Measurements from ENCODE around the gene ZSWIM6.

ZSWIM6 gene

DNA sequence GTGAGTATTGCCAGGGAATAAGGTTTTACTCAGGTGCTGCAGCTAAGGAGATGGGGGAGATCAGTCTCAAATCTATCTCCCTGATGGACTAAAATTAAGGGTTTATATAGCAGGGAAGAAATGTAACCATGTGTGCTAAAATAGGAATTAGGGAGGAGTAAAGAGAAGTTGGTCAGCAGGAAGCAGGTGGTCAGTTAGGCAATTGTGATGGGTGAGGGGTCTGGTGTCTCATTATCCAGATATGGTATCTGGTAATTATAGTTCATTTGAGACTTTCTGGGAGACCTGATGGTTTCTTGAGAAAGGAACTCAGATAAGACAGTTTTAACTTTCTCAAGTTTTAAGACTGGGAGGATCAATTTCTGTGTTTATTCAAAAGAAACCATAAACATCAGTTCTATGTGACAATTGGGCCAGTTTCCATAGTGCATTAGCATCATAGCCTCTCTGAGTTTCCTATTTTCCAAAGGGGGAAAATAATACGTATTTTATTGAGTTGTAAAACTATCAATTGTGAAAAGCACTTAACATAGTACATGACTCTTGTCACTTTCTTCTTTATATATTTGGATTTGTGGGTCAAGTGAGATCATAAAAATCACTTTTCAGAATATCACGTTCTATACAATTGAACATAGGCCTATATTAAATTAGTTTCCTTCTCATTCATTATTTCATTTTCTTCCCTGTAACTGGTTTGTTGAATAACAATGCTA lies 115.9 kb downstream of the ZSWIM6 start:
- DNase-seq (ENCODE audit: low read depth), result no peak

DNA sequence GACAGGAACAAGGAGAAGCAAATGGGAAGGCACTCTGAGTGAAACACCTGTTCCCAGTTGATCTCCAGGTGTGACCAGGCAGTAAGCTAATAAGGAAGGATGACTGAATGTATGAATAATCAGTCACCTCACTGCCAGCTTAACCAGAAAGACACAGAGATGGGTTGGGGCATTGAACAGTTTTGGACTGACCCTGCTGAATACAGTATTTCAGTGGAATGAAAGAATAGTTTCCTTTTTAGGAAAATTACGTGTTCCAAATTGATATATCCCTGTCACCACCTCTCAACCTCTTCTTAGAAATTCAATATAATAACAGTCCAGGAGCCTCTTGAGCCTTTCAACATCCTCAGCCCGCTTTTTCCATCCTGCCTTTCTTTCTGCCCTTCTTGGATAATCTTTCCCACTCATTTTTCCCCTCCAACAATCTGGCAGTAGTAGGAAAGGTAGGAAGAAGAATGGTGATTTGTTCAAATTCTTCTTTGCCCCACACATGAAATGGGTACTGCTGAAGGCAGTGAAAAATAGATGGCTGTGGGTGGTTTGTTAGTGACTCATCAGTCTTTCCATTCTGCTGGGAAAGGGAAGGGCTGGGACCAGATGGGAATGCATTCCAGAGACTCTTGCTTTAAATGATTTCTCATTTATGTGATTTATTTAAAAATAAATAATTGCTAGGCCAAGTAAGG lies 117.9 kb downstream of the ZSWIM6 start:
- peak; percentile 65 for DNase-seq (ENCODE audit: low read depth)

DNA sequence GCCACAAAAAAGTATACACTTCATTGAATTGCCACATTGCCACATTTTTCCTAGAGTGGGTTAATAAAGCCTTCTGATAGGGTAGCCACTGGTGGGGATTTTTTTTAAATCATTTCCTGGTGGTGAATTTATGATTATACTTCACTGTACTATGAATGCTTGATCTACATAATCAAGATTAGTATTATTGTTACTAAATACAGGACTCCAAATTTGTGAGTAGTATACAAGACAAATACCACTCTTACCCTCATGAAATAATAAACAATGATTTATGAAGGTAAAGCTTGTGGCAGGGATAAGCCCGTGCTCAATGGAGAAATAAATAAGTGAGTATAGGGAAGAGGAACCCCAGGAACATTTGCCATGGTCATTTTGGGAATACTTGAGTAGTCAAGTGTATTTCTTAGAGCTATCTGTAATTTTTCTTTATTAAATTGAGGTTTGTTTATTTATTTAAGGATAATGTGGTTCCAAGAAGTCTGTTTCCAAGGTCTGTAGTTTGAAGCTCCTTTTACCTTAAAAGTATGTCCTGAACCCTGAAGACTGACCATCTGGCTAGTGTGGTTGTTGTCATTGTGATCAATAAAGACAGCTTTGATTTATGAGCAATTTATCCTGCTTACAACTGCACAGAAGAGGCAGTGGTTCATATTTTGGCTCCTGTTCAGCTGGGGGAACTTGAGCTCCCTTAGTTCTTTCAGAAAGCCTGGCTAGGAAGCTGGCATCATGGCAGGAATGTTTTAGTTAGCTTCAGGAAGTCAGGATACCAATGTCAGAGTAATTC lies 118.6 kb downstream of the ZSWIM6 start:
- DNase-seq (ENCODE audit: low read depth), result peak; percentile 46

GRCh38 chr5:61455179-61456006 lies 123.3 kb downstream of the ZSWIM6 start:
- DNase-seq (ENCODE audit: low read depth), result no peak

GRCh38 chr5:61460471-61460870 lies 128.4 kb downstream of the ZSWIM6 start:
- DNase-seq (ENCODE audit: low read depth), result no peak

GRCh38 chr5:61461417-61461816 lies 129.4 kb downstream of the ZSWIM6 start:
- no peak for DNase-seq (ENCODE audit: low read depth)

GRCh38 chr5:61461926-61462325 lies 129.9 kb downstream of the ZSWIM6 start:
- no peak for DNase-seq (ENCODE audit: low read depth)

DNA sequence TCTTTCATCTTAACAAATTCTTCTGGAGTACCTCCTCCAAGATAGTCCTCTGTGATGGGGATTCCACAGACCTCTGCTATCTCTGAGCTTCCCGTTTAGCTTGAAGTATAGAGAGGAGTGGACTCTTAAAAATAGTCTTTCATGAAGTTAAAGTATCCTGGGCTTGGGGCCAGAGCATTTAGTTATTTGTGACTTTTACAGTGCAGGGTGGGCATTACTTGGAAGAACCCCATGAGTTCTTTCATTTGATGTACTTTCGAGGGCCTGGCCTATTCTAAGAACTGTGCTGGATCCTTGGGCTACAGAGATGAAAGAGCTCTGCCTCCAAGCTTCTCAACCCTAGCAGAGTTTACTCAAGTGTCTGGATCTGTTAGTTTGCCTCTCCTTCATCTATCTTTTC lies 131.5 kb downstream of the ZSWIM6 start:
- DNase-seq (ENCODE audit: low read depth), result no peak

DNA sequence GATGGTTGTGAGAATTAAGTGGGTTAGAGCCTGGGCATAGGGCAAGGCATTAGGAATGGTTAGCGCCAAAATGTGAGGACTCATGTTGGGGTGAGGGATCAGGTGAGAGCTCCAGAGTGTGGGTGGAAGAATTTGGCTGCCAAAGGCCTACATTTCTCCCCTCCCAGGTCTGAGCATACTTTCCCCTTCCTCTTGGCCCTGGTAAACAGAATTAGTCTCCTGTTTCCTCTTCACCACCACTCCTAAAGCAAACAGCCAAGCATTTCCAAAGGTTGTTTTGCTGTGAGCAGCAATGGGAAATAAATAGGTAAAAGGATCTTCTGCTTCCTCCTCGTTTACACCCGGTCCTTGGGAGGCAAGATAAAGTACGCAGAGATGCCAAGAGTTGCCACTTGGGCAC lies 132.5 kb downstream of the ZSWIM6 start:
- no peak for DNase-seq (ENCODE audit: low read depth)

GRCh38 chr5:61465066-61465465 lies 133.0 kb downstream of the ZSWIM6 start:
- DNase-seq (ENCODE audit: low read depth), result no peak

GRCh38 chr5:61465496-61465895 lies 133.4 kb downstream of the ZSWIM6 start:
- DNase-seq (ENCODE audit: low read depth), result no peak

DNA sequence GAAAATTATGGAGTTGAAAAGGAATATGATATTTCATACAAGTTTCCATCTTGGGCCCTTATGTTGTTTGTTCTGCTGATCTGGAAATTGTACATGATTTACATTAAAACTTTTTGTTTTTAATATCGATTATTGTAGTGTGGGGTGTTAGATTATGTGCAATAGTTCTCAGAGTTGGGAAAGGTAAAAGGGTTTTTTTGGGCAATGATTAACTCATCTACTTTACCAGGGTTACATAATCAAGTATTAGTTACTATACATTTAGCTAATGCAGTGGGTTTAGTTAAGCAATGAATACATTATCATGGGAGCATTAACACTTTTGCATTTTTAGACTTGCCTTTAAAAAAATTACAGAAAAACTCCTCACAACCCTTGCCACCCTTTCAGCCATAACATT lies 134.0 kb downstream of the ZSWIM6 start:
- no peak for DNase-seq (ENCODE audit: low read depth)

DNA sequence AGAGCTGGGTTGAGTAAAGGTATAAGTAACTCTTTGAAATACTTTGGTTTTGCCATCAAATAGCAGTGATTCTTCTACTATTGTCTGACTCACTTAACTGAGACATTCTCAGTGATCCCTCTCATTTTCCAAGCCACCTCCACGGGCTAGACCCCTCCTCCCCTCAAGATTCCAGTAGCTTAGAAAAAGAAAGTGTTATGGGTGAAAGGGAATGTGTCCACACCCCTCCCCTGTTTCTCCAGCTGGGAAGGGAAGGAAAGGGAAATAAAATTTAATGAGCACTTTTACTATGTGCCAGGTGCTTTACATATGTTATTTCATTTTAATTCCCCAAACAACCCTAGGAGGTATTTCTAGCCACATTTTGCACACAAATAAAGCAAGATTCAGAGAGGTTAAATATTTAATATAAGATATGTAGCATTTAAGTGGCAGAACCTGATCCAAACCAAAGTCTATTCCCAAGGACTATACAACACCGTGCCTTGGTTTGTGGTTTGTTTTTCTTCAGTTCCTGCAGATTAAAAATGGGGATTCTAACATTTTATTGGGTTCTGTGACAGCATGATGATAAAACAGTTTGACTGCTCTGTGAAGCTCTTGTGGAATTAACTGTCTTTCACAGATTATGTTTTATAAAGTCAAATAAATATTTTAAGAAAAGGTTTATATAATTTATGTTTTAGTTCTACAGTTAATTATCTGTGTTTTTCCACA lies 135.9 kb downstream of the ZSWIM6 start:
- no peak for DNase-seq (ENCODE audit: low read depth)

- no peak for DNase-seq (ENCODE audit: low read depth)
Observed at GRCh38 chr5:61468483-61468865, 136.4 kb downstream of the ZSWIM6 start.

DNA sequence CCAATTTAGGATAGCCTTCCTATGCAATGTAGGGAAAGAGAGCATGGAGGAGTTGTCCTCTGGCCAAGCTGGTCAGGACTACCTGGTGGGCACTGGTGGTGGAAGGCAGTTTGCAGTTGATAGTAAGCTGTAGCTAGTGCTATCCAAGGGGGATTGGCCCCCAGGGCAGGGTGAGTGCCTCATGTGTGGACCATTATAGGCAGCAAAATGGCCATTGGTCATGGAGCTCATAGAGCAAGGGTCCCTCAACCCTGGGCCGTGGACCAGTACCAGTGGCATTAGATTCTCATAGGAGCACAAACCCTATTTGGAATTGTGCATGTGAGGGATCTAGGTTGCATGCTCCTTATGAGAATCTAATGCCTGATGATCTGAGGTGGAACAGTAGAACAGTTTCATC lies 139.3 kb downstream of the ZSWIM6 start:
- DNase-seq (ENCODE audit: low read depth), result no peak

DNA sequence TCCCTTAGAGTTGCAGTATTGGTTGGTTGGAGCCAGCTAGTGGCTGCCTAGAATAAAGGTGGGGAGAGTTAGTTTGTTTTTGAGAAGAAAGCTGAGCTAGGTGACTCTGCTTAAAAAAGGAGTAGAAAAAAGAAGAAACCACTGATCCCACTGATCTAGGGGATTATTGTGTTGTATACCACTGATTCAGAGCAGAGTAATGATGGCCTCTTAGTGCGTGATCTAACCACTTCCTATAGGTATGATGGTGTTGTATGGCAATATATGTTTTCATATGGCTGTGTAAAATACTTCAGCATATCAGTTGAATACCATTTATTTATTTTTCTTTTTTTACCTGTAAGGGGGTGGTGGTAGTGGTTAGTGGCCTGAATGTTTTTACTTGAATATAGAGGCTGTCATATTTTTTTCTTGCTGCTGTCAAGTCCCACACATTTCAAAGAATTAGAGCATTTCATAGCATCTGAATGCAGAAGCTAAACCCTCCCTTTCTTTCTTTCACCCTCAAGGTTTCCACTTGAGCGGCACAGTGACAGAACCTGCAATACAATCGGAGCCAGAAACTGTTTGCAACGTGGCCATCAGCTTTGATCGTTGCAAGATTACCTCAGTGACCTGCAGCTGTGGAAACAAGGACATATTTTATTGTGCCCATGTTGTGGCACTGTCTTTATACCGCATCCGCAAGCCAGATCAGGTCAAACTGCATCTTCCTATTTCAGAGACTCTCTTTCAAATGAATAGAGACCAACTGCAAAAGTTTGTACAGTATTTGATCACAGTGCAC lies 140.3 kb downstream of the ZSWIM6 start:
- no peak for DNase-seq (ENCODE audit: low read depth)

GRCh38 chr5:61474746-61475145 lies 142.7 kb downstream of the ZSWIM6 start:
- no peak for DNase-seq (ENCODE audit: low read depth)

DNA sequence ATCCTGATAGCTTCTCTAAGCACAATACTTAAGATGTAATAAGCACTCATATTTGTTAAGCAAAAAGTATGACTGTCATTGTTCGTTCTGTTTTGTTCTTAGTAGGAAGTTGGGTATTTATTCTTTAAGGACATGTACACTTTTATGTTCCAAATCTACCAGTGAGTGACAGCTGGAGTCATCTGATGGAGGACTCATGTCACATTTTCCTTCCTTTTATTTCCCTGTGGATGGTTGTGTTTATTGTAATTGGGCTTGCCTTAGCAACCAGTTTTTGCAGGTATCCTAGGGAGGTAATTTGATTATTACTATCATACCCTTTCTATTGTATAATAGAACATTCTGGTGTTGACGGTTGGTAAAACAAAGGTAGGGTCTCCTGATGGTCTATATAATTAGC lies 145.7 kb downstream of the ZSWIM6 start:
- no peak for DNase-seq (ENCODE audit: low read depth)

- no peak for DNase-seq (ENCODE audit: low read depth)
Observed at GRCh38 chr5:61479850-61480614, 148.0 kb downstream of the ZSWIM6 start.

- no peak for DNase-seq (ENCODE audit: low read depth)
Observed at GRCh38 chr5:61482980-61483379, 150.9 kb downstream of the ZSWIM6 start.

Data from HS-5 (cell line).